Breast epithelium (tissue), 4 donors: ENCODE measurements around the gene HLA-F. TPM values are rescaled to one million over a fixed set of nuclear protein-coding genes. Genes with fewer than 3 reads are reported as not detected.
A peak's percentile ranks its signal among the peaks of the same experiment; 100 is the strongest.

Experiments
- DNase-seq, 2 donors: peaks; one replicate each; pipeline ENCODE4 v3.0.0-alpha.2; 2019; ENCODE audit warnings: low spot score in 2 of 2
- H3K27ac ChIP-seq, 2 donors: fragments of 200-600 bp; sonication (generic) in 1 of 2; one replicate each; pipeline ENCODE4 v1.5.1; 2016 to 2019; ENCODE audit warnings: mild to moderate bottlenecking in 1 of 2
- H3K27me3 ChIP-seq, 2 donors: fragments of 200-600 bp; sonication (generic) in 1 of 2; one replicate each; pipeline versions ENCODE4 v1.5.1 to v1.6.0; 2017 to 2019; ENCODE audit warnings: control low read depth in 1 of 2, mild to moderate bottlenecking in 1 of 2
- H3K36me3 ChIP-seq: fragments of 200-600 bp; one replicate; pipeline ENCODE4 v1.5.1; 2019
- H3K4me1 ChIP-seq, 2 donors: fragments of 200-600 bp; sonication (generic); one replicate each; pipeline ENCODE4 v1.5.1; 2016 to 2019; ENCODE audit warnings: control low read depth in 1 of 2
- H3K4me3 ChIP-seq, 3 donors: fragments of 200-600 bp; sonication (generic); 1 replicate in 2 of 3; 2 replicates in 1 of 3; pipeline ENCODE4 v1.5.1; 2016 to 2019; ENCODE audit warnings: mild to moderate bottlenecking in 3 of 3, moderate library complexity in 2 of 3
- H3K9me3 ChIP-seq, 2 donors: fragments of 200-600 bp; sonication (generic) in 1 of 2; one replicate each; pipeline ENCODE4 v1.5.1; 2016 to 2019; ENCODE audit warnings: control low read depth in 1 of 2
- POLR2A ChIP-seq: fragments of 450-650 bp; IDR thresholded peaks from one replicate; pipeline ENCODE4 v1.6.1; 2016; ENCODE audit warnings: antibody characterized with exemption, mild to moderate bottlenecking, moderate library complexity
- POLR2AphosphoS5 ChIP-seq, 3 donors: sonication (generic); formaldehyde crosslinking; IDR thresholded peaks; one replicate each; pipeline ENCODE4 v1.6.1; 2017; ENCODE audit warnings: antibody characterized with exemption in 3 of 3
- intact Hi-C: fragments of 100-400 bp; cut with DNase I; formaldehyde crosslinking; loops from one replicate; pipeline ENCODE4 v1.15.1; 2023; ENCODE audit warnings: low total_unique reads
- total RNA-seq, 3 donors: library from RNA; depleted of rRNA; stranded (reverse); fragments of >200 nt; gene quantifications; one replicate each; pipeline ENCODE4 v1.1.0, GENCODE V29; 2016
- TF ChIP-seq, protein P1 (sequence below), 3 donors: fragments of 450-650 bp; IDR thresholded peaks; one replicate each; pipeline ENCODE4 v1.5.1; 2016 to 2017; ENCODE audit warnings: antibody characterized with exemption in 3 of 3, mild to moderate bottlenecking in 3 of 3, moderate library complexity in 3 of 3

Gene HLA-F
- total RNA-seq, 3 donors from 2014 or later: 58.6 to 93.7 (median 64.1) TPM

DNA sequence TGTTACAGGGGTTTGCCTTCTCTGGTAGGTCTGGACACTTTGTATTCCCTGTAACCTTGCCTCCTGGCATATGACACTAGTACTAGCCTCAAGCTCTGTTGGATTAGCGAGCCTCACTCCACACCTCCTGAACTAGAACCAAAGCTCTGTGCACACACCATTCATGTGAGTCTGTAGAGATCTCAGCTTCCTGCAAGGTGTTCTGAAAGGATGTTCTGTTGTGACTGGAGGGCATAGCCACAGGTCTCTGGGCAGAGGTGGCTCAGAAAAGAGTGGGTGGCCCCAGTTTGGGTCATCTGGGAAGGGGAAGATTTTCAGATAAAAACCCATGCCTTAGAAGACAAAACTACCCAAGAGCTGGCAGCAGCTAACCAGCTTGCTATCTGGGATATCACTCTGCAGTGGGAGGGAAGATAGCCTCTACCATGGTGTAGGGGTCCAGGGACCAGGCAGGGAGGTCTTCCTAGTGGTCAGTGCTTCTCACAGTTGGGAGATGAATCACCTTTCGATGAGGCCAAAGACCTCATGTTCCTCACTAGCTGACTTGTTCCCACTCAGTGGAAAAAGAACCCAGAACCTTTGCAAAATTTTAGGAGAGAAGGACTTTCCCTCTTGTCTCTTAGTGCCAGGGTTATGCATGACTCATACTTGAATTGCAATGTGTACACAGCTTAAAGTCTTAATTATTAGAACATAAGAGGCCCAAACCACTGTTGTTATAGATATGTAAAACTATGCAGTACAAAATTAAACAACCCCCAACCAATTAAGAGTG, 41.4 kb downstream of the HLA-F start:
- no peaks in the 10 kb centered on the region for H3K4me1 ChIP-seq
- no peak for DNase-seq
- H3K27ac ChIP-seq: peak overlapping the region in 1 of 2 donors; percentile 8
- no peak overlapping the region for H3K4me3 ChIP-seq
- TF ChIP-seq POLR2A: no peak
- TF ChIP-seq POLR2AphosphoS5 (IDR thresholded peaks at IDR 0.05): no peak
- TF ChIP-seq, protein P1, sequence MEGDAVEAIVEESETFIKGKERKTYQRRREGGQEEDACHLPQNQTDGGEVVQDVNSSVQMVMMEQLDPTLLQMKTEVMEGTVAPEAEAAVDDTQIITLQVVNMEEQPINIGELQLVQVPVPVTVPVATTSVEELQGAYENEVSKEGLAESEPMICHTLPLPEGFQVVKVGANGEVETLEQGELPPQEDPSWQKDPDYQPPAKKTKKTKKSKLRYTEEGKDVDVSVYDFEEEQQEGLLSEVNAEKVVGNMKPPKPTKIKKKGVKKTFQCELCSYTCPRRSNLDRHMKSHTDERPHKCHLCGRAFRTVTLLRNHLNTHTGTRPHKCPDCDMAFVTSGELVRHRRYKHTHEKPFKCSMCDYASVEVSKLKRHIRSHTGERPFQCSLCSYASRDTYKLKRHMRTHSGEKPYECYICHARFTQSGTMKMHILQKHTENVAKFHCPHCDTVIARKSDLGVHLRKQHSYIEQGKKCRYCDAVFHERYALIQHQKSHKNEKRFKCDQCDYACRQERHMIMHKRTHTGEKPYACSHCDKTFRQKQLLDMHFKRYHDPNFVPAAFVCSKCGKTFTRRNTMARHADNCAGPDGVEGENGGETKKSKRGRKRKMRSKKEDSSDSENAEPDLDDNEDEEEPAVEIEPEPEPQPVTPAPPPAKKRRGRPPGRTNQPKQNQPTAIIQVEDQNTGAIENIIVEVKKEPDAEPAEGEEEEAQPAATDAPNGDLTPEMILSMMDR (IDR thresholded peaks at IDR 0.05): no peak
- H3K27me3 ChIP-seq: no peaks in the 10 kb centered on the region
- H3K9me3 ChIP-seq: no peaks in the 10 kb centered on the region
- intact Hi-C loops: no loop called here
- no peaks in the 10 kb centered on the region for H3K36me3 ChIP-seq

DNA sequence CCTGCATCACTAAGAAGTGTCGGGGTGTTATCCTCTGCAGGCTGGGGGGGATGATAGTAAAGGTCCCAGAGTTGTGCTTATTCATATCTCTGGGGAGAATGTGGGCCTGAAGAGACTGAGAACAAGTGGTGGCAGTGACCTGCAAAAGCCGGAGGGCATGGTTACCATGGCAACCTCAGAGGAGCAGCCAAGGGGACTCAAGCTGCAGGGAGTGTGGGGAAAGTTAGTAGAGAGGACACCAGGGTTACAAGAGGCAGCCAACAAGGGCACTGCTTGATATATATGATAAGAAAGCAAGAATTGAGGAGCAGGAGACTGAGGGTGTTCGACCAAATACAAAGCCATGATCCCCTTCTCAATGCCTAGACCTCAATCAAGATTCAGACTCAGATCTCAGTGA, 46.1 kb downstream of the HLA-F start:
- intact Hi-C loops: no loop called here
- H3K27ac ChIP-seq: no peak overlapping the region
- TF ChIP-seq POLR2A (no peak), POLR2AphosphoS5 (IDR thresholded peaks at IDR 0.05) (no peak)
- TF ChIP-seq, protein P1 (IDR thresholded peaks at IDR 0.05): no peak
- no peaks in the 10 kb centered on the region for H3K9me3 ChIP-seq
- H3K4me3 ChIP-seq: no peak overlapping the region
- H3K4me1 ChIP-seq: no peaks in the 10 kb centered on the region
- H3K36me3 ChIP-seq: no peaks in the 10 kb centered on the region
- DNase-seq: no peak
- no peaks in the 10 kb centered on the region for H3K27me3 ChIP-seq

DNA sequence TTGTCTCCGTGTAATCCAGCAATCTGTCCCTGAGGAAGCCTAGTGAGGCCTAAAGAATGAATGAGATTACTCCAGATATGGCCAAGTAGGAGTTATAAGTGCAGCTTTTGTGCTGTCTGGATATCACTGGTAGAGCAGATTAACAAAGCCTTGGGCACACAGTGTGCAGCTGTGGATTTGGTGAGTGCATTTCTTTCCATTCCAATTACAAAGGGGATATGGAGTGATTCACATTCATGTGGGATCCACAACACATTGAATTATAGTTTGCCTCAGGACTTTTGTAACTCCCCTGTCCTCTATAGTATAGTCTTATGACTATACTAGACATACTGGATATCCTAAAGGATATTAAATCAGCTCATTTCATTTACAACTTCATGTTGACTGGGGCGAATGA, 47.1 kb downstream of the HLA-F start:
- Histone ChIP-seq H3K4me1 (no peaks in the 10 kb centered on the region), H3K27ac (no peak overlapping the region), H3K4me3 (no peak overlapping the region), H3K36me3 (no peaks in the 10 kb centered on the region), H3K27me3 (no peaks in the 10 kb centered on the region), H3K9me3 (no peaks in the 10 kb centered on the region)
- intact Hi-C loops: loop anchor here (2.0 kb wide), 1 partner anchor 44 kb away; no protein-coding TSS in a partner anchor
- TF ChIP-seq POLR2A (no peak), POLR2AphosphoS5 (IDR thresholded peaks at IDR 0.05) (no peak)
- TF ChIP-seq, protein P1 (IDR thresholded peaks at IDR 0.05): no peak
- DNase-seq: no peak

DNA sequence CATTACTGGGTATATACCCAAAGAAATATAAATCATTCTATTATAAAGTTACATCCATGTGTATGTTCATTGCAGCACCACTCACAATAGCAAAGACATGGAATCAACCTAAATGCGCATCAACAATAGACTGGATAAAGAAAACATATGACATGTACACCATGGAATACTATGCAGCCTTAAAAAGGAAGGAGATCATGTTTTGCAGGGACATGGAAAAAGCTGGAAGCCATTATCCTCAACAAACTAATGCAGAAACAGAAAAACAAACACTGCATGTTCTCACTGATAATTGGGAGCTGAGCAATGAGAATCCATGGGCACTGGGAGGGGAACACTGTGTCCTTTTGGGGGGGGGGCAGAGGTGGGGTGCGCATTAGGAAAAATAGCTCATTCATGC, 53.5 kb downstream of the HLA-F start:
- intact Hi-C loops: no loop called here
- DNase-seq: no peak
- H3K27ac ChIP-seq: no peak overlapping the region
- TF ChIP-seq POLR2A: no peak
- TF ChIP-seq, protein P1 (IDR thresholded peaks at IDR 0.05): no peak
- TF ChIP-seq POLR2AphosphoS5 (IDR thresholded peaks at IDR 0.05): no peak
- H3K4me3 ChIP-seq: no peak overlapping the region
- no peaks in the 10 kb centered on the region for H3K4me1 ChIP-seq
- H3K9me3 ChIP-seq: no peaks in the 10 kb centered on the region
- H3K27me3 ChIP-seq: no peaks in the 10 kb centered on the region
- H3K36me3 ChIP-seq: no peaks in the 10 kb centered on the region

Other genes with a start within 250 kb of the HLA-F start
- under 1 TPM in 1 of 3 donors, not detected in 2; 0.48 TPM for gene MAS1L, start 235.5 kb upstream of the HLA-F start, total RNA-seq
- gene UBD, start 163.7 kb upstream of the HLA-F start, total RNA-seq: 1 to 10 TPM in 2 of 3 donors, under 1 TPM in 1; 0.80 to 2.9 (median 2.0) TPM
- not detected for gene OR2H2, start 138.3 kb upstream of the HLA-F start, total RNA-seq
- 10 to 100 TPM; 26.1 to 49.2 (median 48.4) TPM for gene GABBR1, start 90.3 kb upstream of the HLA-F start, total RNA-seq
- gene MOG, start 66.3 kb upstream of the HLA-F start, total RNA-seq: not detected
- 1 to 10 TPM in 1 of 3 donors, under 1 TPM in 1, not detected in 1; 0.29 to 2.9 TPM for gene ZFP57, start 42.3 kb upstream of the HLA-F start, total RNA-seq
- not detected for gene HLA-G, start 104.4 kb downstream of the HLA-F start, total RNA-seq
- 100 to 1,000 TPM; 327 to 617 (median 473) TPM for gene HLA-A, start 219.1 kb downstream of the HLA-F start, total RNA-seq